Right ventricle myocardium superior (tissue), 1 donor: ENCODE measurements around the gene MYO15B. TPM values are rescaled to one million over a fixed set of nuclear protein-coding genes. Genes with fewer than 3 reads are reported as not detected.
"Not testable (repeated sequence)": the region's sequence is repeated elsewhere in the genome, so short reads cannot be mapped to it uniquely, and the experiment has no call there.

Experiments
- ATAC-seq: fragments of 200-7000 bp; cut with Tn5 transposase; one replicate; pipeline ENCODE4 v1.9.1; 2020; ENCODE audit warnings: mild to moderate bottlenecking; ENCODE audit not compliant: poor library complexity
- DNase-seq: peaks from one replicate; pipeline ENCODE4 v3.0.0-alpha.2; 2020
- intact Hi-C: fragments of 100-400 bp; cut with DNase I; formaldehyde crosslinking; loops from one replicate; pipeline ENCODE4 v1.11.2; 2022
- total RNA-seq: library from RNA; stranded (reverse); fragmentation: NEBNext Ultra II Directional; extraction: Animal tissue kit (Norgen Biotek cat#: 25700); gene quantifications from one replicate; pipeline ENCODE4 v1.2.1, GENCODE V29; 2021
- donor health status: DM: no; HTN: yes; CAD: no; lungs with severe emphysema.

The MYO15B gene
- total RNA-seq, 1 donor from 2014 or later, result 37.1 TPM

DNA sequence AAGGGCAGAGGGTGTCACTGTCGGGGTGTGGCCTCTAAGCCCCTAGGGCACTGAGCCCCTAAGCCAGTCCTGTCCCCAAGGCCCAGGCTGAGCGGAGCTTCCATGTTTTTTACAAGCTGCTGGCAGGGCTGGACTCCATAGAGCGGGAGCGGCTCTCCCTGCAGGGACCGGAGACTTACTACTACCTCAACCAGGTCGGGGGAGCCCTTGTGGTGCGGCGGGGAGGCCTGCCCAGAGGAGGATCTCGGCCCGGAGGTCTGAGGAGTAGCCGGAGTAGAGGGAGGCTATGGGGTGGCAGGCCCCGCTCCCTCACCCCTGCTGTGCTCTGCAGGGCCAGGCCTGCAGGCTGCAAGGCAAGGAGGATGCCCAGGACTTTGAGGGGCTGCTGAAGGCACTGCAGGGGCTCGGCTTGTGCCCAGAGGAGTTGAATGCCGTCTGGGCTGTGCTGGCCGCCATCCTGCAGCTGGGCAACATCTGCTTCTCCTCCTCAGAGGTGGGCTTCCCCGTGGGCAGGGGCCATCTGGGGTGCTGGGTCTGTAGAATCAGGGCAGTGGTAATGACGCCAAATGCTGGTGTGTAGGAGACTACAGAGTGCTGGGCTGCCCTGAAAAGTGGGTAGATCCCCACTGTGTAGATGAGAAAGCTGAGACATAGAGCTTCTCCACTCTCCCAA lies 4.9 kb downstream of the MYO15B start:
- peak; percentile 31 for DNase-seq
- intact Hi-C loops, result no loop called here
- no peak for ATAC-seq

GRCh38 chr17:75593430-75593829 lies 5.8 kb downstream of the MYO15B start:
- ATAC-seq, intact Hi-C loops, DNase-seq: not testable (repeated sequence)

DNA sequence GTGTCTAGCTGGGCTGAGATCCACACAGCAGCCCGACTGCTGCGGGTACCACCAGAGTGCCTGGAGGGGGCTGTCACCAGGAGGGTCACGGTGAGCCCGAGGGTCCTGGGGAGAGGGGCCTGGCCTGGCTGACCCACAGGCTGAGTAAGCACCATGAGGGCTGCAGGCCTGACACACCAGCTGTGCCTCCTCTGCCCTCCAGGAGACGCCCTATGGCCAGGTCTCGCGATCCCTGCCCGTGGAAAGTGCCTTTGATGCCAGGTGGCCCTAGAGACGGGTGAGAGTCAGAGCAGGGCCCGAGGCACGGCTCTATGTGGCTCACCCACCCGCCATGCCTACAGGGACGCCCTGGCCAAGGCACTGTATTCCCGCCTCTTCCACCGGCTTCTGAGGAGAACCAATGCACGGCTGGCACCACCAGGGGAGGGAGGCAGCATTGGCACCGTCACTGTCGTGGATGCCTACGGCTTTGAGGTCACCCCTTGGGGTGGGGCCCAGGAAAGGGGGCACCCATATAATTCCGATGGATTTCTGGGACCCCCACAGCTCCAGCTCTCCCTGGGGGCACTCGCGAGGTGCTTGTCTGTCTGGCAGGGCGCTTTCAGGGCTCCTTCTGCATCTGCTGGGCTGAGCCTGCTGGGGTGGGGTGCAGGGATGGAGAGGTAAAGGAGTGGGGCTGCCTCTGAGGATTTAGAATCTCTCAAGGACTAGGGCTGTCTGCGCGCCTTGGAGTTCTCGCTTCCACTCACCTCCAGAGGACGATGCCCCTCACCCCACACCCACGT lies 7.1 kb downstream of the MYO15B start:
- intact Hi-C loops, result no loop called here
- peak; percentile 34 for DNase-seq
- no peak for ATAC-seq

DNA sequence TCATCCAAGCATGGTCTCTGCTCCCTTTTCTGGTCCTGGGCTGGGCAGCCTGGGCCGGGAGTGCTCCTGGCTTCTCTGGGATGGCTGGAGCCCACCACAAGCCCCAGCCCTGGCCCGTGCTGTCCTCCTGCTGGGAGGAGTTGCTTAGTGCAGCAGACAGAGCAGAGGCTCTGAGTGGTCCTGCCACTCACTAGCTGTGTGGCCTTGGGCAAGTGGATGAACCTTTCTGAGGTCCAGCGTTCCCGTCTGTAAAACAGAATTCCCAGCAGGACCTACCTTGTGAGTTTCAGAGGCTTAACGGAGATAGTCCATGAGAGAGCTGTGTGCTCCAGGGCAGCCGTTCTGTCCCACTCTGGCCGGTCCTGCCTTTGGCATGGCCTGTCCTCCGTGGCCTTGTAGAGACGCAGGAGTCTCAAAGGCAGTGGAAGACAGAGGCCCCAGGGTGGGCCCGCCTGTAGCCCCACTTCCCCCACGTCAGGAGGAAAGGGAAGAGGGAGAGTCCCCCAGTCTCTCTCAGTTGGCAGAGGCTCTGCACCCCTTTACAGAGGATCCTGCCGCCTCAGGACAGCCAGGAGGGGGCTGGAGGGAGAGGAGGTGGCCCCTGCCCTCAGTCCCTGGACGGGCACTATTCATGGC lies 7.8 kb downstream of the MYO15B start:
- intact Hi-C loops, result no loop called here
- ATAC-seq (no peak), DNase-seq (peak; percentile 24)

DNA sequence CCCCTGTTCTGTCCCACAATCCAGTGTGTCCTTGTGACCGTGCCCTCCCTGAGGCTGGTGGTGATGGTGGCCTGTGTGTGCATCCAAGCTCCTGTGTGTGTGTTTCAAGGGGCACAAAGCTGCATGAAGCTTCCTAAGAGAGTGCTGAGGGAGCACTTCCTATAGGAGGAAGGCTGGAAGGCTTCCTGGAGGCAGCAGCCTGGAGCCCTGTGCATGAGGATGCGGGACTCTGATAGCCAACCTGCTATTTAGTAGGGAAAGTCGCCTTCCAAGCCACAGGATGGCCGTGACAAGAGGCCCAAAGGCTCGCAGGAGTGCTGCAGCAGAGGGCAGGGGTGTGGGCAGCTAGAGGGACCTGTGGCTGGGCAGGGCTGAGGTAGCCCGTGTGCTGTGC lies 8.3 kb downstream of the MYO15B start:
- ATAC-seq, result no peak
- peak; percentile 24 for DNase-seq
- intact Hi-C loops, result no loop called here

DNA sequence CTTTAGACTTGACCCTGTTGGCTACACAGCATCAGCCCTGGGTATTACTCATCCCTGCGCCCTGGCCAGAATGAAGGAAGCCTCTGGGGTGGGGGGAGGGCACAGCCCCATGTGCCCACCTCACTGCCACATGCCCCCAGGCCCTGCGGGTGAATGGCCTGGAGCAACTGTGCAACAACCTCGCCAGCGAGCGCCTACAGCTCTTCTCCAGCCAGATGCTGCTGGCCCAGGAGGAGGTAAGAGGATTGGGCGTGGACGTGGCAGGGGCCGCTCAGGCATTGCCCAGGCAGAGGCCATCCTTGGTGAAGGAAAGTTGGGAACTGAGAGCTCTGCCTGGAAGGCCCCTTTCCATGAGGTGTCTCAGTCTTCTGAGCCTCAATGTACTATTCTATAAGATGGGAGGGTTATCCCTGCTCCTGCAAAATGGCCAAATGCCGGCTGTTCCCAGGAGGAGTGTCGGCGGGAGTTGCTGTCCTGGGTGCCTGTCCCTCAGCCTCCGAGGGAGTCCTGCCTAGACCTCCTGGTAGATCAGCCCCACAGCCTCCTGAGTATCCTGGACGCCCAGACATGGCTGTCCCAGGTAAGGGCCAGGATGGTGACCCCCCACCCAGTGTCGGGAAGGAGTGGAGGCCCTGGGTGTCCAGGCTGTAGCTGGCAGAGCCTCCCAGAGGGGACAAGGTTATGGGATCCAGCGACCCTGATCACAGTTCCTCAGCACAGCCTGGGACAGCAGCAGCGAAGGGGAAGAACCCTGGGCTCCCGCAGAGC lies 8.9 kb downstream of the MYO15B start:
- DNase-seq (peak; percentile 27), ATAC-seq (no peak)
- intact Hi-C loops, result no loop called here

DNA sequence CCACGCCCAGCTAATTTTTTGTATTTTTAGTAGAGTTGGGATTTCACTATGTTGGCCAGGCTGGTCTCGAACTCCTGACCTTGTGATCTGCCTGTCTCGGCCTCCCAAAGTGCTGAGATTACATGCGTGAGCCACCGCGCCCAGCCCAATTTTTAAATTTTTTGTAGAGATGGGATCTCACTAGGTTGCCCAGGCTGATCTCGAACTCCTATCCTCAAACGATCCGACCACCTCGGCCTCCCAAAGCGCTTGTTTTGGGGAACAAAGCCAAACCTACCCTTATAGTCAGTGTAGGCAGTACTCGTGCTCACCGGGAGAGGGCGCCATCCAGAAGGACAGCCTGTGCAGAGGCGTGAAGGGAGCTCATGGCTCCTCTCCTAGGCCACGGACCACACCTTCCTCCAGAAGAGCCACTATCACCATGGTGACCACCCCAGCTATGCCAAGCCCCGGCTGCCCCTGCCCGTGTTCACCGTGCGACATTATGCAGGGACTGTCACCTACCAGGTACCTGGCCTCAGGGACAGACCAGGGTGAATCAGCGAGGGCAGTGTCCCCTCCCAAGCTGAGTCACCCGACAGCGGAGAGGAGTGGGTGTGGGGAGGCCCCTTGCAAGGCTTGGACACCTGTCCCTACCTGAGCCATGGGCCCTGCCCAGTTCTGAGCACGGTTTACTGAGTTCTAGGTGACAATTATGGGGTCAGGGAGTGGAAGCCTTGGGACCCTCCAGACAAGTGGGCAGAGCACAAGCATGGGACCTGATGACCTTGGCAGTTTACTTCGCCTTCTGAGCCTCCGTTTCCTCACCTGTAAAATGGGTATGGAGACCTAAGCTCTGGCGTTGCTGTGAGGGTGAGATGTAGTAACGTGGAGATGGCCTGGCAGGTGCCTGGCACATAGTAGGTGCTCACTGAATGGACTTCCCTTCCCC lies 13.7 kb downstream of the MYO15B start:
- DNase-seq (peak; percentile 72), ATAC-seq (peak; percentile 63)
- intact Hi-C loops, result no loop called here

- intact Hi-C loops, result no loop called here
- ATAC-seq (no peak), DNase-seq (peak; percentile 22)
Measured at GRCh38 chr17:75602644-75603043, 15.0 kb downstream of the MYO15B start.

GRCh38 chr17:75603123-75603522 lies 15.5 kb downstream of the MYO15B start:
- DNase-seq, result no peak
- no peak for ATAC-seq
- intact Hi-C loops, result no loop called here

GRCh38 chr17:75604034-75604695 lies 16.6 kb downstream of the MYO15B start:
- ATAC-seq (no peak), DNase-seq (no peak)
- intact Hi-C loops, result no loop called here

DNA sequence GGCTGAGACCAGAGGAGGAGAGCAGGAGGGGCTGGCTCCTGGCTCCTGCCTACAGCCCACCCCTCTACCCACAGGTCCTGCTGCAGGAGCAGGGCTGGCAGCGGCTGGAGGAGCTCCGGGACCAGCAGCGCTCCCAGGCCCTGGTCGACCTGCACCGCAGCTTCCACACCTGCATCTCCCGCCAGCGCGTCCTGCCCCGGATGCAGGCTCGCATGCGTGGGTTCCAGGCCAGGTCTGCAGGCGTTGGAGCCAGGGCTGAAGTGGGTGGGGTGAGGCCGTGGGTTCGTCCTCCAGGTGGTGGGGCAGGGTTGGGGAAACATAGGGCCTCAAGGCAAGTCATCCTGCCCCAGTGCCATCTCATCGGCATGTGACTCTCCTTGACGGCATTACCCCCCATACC lies 18.2 kb downstream of the MYO15B start:
- DNase-seq, result no peak
- no peak for ATAC-seq
- intact Hi-C loops, result no loop called here

DNA sequence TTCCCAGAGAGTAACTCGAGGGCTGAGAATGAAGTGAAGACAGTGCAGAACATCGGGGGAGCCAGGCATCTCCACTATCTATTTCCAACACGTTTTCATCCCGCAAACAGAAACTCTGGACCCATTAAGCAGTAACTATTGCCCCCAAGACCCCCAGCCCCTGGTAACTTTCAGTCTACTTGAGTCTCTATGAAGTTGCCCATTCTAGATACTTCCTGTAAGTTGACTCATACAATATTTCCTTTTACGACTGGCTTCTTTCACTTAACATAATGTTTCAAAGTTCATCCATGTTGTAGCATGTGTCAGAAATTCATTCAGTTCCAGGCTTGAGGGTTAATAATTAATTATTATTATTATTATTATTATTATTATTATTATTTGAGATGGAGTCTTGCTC lies 19.5 kb downstream of the MYO15B start:
- DNase-seq (no peak), ATAC-seq (no peak)
- intact Hi-C loops, result no loop called here

DNA sequence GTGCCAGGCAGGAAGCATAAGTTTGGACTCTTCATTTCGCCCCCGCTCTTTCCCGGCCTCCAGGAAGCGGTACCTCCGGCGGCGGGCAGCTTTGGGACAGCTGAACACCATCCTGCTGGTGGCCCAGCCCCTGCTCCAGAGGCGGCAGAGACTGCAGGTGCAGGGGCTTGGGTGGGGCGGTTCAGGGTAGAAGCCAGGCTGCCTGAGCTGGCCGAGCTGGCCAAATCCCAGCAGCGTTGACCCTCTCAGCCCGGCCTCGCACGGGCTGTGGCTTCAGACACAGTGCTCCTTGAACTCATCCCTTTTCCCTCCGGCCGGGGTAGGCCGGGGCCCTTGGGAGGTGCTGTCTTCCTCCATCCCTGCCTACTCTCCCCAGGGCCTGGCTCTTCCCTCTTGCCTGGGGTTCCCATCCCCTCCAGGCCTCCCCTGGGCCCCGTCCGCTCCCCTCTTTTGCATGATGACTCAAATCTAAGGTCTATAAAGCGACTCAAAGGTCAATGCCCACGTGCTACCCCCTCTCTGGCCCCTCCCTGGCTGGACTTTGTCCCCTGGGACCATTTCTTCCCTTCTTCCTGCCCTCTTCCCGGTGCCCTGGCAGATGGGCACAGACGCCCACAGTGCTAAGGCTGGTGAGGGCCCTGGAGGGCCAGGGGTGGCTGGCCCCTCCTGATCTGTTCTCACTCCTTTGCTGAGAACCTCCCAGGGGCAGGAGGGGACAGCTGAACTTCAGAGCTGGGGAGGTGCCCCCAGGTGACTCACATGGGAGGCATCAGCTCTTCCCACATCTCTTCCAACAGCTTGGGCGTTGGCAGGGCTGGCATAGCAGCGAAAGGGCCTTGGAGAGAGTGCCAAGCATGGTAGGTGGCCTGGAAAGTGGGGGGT lies 22.7 kb downstream of the MYO15B start:
- intact Hi-C loops, result no loop called here
- no peak for DNase-seq
- ATAC-seq, result no peak

DNA sequence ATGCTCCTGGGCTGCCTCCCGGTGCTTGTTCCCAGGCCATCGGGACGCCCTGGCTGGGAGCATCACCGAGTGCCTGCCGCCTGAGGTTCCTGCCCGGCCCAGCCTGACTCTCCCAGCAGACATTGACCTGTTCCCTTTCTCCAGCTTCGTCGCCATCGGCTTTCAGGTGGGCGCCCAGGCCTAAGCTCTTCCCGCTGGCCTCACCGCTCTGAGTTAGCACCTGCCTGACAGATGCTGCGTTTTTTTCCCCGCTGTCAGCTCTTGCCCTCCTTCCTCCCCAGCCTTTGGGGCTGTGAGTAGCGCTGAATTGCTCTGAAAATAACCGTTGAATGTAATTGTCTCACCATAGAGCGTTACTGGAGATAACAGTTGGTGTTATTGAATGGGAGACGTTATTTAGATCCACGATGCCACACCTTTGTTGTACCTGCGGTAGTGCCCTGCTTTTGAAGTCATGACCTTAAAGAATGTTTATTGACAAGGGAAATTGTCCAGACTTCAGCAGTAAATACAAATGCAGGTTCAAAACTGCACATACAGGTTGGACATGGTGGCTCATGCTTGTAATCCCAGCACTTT lies 24.3 kb downstream of the MYO15B start:
- intact Hi-C loops, result no loop called here
- no peak for ATAC-seq
- no peak for DNase-seq

DNA sequence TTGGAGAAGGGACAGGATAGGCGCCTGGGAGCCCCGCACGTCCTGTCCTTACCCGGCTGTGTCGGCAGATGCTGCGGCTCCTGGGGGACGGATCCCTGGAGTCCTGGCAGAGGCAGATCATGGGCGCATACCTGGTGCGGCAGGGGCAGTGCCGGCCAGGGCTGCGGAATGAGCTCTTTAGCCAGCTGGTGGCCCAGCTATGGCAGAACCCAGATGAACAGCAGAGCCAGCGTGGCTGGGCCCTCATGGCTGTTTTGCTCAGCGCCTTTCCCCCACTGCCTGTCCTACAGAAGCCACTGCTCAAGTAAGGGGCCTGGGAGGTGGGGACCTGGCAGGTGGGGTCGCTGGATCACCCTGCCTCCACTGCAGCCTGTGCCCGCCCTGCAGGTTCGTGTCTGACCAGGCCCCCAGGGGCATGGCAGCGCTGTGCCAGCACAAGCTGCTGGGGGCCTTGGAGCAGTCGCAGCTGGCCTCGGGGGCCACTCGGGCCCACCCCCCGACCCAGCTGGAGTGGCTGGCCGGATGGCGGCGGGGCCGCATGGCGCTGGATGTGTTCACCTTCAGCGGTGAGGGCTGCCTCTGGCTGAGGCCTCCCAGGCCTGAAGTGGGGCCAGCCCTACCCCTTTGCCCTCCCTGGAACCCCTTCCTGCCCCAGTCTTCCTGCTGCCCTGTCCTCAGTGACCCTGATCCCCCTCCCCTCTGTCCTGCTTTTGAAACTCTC lies 25.5 kb downstream of the MYO15B start:
- intact Hi-C loops, result no loop called here
- ATAC-seq, result no peak
- DNase-seq, result no peak

DNA sequence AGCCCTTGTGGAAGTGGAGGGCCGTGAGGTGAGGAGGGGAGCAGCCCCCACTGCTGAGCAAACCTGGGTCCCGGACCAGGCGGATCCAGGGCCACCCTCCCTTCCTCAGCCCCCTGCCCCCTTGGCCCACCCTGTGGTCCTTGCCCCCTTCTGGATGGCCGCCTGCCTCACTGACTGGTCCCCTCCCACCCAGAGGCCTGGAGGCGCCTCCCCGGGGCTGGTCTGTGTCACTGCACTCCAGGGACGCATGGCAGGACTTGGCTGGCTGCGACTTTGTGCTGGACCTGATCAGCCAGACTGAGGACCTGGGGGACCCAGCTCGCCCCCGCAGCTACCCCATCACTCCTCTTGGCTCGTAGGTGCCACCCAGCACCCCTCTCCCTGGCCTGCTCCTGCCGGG lies 26.4 kb downstream of the MYO15B start:
- intact Hi-C loops, result no loop called here
- DNase-seq, result no peak
- ATAC-seq, result no peak
